GM04504 (cell line): ENCODE data around the gene PKHD1.

Experiments used
- DNase-seq: peaks from one replicate; pipeline ENCODE4 v3.0.0-alpha.2; 2012; ENCODE audit warnings: low read depth

PKHD1 gene

DNA sequence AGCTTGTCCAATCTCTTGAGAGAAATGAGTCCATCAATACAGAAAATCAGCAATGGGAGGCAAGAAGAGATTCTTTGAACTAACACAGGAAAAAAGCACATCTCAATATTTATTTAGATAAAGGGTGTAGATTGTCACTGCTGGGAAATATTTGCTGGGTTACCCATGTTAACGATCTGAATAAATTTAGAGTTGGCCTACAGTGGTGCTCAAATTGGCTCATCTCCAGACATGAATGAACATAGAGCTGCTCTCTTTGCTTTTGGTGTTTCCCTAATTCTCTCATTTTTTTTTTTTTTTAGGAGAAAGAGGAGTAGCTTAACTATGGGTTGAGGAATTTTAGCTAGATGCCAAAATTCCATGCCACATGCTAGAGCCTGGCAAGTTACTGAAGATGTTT, 471.2 kb downstream of the PKHD1 start:
- no peak for DNase-seq

DNA sequence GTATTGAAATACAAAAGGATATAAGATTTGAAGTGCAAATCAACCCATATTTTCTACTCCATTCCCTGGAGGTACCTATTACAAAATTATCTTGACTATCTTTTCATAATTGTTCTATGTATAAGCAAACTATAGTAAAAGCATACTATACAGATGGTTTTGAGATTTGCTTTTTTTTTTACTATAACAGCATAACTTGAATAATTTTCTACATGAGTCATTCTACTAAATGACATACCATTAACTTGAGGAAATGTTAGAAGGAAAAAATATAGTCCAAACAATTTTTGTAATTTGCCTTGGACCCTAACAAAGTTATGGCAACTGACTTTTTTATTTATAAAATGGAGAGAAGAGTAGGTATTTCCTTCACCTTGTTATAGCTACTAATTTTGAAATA, 472.7 kb downstream of the PKHD1 start:
- no peak for DNase-seq

DNA sequence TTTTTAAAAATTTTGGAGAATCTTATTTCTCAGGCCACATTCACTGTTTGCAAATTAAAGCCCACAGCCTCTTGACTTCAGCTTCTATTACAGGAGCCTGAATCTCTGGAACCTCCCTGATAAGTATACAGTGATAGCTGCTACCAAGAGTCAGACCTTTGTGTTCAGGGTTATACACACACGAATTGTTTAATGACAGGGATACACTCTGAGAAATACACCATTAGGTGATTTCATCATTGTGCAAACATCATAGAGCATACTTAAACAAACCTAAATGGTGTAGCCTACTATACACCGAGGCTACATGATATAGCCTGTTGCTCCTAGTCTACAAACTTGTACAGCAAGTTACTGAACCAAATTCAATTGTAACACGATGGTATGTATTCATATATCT, 473.9 kb downstream of the PKHD1 start:
- no peak for DNase-seq

DNA sequence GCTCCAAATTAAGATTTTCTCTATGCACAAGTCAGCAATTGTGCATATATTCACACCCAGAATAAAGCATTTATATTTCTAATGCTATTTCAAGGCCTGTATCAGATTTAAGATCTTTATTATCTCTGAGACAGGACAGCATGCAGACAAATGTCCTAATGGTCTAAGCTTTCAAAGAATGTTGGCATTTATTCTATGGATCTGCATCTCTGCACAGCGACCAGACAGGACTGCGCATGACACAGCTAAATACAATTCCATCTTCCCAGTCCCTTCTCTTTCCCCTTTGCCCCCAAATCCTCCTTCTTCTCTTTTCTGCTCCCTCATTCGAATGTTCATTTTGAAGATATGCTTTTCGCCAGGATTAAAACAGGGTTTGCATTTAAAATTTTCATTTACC, 478.5 kb downstream of the PKHD1 start:
- DNase-seq, result no peak

DNA sequence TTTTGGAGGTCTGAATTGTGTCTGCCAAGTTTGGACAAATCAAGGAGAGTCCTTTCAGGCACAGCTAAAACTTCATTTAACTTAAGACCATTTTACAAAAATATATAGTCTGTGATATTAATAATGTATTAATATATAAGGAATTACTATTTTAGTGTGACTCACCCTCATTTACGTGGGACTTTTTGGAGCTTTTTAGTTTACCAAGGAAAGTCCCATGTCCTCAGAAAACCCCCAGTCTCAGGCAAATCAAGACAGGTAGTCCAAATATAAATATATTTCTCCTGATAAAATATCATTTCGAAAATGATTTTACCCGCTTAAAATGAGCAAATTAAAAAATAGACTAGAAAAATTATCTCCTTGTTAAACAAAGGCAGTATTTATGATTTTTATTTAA, 479.0 kb downstream of the PKHD1 start:
- no peak for DNase-seq

DNA sequence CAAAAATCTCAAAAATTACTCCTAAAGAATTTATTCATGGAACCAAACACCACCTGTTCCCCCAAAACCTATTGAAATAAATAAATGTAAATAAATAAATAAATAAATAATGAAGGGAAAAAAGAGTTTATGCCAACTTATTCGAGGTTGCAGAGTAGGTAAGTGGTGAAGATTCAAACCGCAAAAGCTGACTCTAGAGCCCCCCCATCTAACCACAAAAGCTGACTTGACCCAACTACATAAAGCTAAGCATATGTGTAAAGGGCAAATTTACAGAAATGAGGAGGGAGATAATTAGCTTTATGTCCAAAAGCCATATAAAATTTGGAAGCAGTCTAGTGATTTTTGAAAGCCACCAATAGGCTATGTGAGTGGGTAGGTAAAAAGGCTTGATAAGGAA, 486.9 kb downstream of the PKHD1 start:
- DNase-seq, result no peak

DNA sequence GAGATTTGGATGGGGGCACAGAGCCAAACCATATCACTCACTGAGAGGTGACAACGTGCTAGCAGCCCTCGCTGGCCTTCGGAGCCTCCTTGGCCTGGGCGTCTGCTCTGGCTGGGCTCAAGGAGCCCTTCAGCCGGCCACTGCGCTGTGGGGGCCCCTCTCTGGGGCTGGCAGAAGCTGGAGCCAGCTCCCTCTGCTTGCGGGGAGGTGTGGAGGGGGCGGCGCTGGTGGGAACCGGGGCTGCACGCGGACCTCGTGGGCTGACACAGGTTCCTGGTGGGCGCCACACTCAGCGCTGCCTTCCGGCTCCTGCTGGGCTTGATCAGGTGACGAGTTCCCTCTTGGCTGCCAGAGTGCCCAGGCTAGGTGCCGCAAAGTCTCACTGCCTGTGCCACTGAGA, 489.2 kb downstream of the PKHD1 start:
- no peak for DNase-seq

DNA sequence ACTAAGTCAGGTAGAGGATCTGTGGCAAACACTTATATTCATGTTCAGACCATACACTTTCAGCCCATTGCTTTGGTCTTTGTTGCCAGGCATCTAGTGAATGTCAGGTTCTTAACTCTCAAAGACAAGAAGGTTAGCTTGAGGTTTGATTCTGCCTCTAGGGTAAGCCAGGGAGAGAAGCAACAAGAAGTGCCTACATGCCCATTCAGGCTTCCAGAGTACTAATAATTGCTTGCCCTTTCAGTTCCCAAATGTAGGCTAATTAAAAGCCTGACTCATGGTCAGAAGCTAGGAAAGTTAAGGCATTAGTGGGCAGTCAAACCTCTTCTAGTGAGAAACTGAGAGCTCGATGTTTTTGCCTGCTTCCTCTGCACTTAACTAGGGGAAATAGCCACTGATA, 492.4 kb downstream of the PKHD1 start:
- no peak for DNase-seq

DNA sequence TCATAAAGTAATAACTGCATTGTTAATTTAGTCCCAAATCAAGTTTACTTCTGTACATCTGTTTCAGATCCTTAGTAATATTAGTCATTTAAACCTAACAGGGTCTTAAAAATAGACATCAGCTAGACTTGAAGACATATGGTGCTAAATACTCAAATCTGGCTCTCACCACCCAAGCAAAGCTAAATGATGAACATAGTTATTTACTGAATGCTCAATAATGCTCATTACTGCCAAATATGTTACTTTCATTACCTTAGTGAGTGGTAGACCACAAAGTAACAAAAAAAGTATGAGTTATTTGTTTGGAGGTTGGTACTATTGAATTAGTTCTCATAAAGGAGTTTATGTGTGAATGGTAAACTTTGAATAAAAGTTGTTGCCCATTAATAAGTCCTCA, 502.1 kb downstream of the PKHD1 start:
- DNase-seq, result no peak

DNA sequence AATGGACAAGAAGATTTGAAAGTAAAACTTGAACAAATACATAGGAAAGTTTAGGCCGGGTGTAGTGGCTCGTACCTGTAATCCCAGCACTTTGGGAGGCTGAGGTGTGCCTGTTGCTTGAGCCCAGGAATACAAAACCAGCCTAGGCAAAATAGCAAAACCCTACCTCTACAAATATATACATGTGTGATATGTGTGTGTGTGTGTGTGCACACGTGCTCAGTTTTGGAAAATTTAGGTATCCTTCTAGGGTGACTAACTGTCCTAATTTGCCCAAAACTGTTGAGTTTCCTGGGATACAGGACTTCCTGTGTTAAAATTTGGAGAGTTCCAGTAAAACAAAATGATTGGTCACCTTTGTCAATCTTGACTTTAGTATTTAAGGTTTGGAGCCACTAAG, 503.2 kb downstream of the PKHD1 start:
- no peak for DNase-seq

DNA sequence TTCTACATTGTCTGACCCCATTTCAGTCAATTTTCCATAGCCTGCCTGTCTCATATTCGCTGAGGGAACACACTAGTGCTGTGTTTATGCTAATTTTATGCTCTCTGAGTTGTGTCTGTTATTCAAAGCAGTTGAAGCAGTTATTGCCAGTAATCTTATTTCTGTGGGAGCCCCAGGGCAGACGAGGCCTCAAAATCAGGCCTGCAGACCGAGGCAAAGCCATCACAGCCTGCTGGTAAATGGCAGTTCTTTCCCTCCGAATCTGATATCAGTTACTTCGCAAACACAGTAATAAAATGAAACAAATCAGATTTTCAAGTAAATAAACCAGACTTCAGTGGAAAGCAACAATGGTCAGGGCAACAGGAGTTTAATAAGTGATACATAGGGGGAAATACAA, 508.4 kb downstream of the PKHD1 start:
- no peak for DNase-seq

DNA sequence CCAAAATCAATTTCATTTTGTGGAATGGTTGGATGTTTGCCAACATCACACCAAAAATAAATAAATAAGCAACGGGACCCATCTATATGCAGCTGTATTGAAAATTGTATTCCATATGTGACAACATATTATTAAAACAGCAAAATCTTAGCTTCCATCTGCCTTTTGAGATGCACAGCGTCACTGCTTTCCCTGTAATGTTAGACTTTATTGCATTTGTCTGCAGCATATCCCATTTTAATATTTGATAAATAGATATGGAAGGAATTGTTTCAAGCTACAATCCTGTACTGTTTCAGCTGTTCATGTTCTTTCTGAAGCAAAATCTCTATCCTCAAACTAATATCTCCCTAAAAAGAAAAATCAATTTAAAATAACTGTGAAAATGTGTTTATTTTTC, 509.1 kb downstream of the PKHD1 start:
- no peak for DNase-seq

DNA sequence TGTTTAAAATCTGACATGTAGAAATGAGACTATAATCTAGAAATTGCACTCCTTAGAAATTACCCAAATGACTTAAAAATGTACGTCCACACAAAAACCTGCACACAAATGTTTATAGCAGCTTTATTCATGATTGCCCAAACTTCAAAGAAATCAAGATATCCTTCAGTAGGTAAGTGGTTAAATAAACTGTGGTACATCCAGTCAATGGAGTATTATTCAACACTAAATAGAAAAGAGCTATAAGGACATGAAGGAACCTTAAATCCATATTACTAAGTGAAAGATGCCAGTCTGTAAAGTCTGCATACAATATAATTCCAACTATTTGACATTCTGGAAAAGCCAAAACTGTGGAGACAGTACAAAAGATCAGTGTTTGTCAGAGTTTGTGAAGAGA, 513.4 kb downstream of the PKHD1 start:
- DNase-seq, result no peak

DNA sequence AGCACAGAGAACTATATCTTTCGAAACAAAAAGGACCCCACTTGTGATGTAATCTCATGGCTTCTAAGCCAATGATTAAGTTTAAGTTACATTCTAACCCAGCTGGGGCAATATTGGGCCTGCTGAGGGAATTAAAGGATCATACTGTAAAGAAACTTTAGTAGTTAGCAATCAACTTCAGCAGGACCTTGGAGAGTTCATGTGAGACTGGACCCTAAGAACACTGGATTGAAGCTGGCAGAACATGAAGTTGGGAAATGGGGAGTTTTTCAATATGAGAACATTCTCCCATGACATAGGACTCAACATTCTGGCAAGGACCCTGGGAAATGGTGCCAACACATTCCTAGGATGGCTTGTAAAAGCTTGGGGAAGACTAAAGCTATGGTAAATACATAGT, 516.2 kb downstream of the PKHD1 start:
- no peak for DNase-seq

DNA sequence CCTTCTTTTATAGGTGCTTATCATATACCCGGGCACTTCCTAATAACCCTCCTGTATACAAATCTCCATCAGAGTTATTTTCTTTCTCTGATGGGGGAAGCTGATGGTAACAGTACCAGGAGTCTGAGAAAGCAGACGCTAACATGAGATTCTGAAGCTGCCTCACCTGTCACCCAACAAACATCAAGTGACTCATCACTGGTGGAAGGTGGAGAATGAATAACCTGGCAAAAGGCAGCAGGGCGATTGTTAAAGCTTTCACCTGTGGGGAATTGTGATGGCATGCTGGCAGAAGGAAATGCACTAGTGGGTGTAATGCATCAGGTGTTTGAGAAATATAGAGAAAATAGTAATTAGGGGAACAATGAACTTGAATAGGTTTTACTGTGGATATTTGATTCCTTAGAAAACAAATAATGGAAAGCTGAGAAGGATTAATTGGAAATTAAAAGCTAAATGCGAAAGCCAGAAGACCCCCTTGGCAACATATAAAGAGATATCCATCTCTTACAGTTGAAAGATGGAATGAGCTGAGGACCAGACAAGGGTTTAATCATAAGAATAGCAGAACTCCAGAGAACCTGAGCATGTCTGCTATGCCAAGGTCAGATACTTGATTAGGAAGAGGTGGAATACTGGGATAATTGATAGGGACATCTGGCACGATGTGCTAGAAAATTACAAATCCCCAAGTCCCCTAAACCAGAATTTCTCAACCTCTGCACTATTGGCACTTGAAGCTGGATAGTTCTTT, 517.1 kb downstream of the PKHD1 start:
- no peak for DNase-seq

DNA sequence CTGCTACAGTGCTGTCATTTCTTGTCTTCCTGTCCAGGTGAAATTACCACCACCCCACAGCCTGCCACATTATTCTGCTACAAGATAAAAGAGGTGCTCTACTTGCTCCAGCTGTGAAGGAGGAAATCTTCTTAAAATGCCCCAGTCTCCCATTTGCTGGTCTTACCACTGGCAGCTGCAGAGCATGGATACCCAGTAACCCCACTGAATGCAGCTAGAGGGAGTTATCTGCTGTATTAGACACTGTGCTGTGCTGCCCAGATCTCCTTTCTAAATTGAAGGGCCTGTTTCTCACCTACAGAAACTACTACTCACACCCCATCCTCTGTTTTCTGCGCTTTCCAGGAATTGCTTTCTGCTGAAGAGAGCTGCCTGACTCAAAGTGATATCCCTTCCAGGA, 517.8 kb downstream of the PKHD1 start:
- no peak for DNase-seq

DNA sequence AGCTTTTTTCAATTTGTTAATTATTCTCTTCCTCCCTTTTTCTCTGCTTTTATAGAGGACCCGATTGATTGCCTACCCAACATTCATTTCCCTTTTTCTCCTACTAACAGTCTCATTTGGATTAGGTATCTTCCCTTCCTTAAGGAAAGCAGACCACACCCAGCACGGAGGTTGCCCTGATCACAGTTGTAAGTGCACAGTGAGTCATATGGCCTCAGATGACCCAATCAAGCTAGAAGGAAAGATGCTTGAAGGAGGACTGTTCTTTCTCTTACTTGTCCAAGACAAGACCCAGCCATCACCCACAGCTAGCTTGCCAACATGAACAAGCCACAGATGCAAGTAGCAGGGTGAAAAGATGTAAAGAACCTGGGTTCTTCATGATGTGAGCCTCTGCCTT, 518.6 kb downstream of the PKHD1 start:
- no peak for DNase-seq

DNA sequence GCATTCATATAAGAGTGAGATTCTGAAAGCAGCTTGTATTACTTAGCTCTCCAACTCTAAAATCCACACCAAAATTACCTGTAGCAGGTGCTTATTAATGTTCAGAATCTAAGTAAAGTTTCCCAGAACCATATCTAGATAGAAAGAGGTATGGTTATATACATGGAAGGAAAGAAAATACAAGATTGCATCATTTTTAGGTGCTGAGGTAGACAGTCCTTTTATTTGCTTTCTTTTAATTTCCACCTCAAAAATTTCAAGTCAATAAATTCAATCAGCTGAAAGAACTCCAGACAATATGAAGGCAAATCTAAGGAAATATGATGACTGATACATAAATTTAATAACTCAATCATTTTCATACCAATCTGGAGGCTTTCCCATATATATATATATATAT, 521.9 kb downstream of the PKHD1 start:
- no peak for DNase-seq
